Brain microvascular endothelial cell (primary cell): ENCODE results near the gene NUP107.

ENCODE experiments used
- DNase-seq: peaks from one replicate; pipeline ENCODE4 v3.0.0-alpha.2; 2020
- H3K27ac ChIP-seq: fragments of 250-450 bp; sonication (Bioruptor Pico); 2 replicates; pipeline ENCODE4 v1.5.1; 2020; ENCODE audit warnings: mild to moderate bottlenecking, moderate library complexity
- H3K27me3 ChIP-seq: fragments of 250-450 bp; sonication (Bioruptor Pico); replicated peaks from 2 replicates; pipeline ENCODE4 v1.5.1; 2020; ENCODE audit warnings: mild to moderate bottlenecking
- H3K36me3 ChIP-seq: fragments of 250-450 bp; sonication (Bioruptor Pico); replicated peaks from 2 replicates; pipeline ENCODE4 v1.5.1; 2020; ENCODE audit warnings: mild to moderate bottlenecking
- H3K4me3 ChIP-seq: 2 replicates; pipeline ENCODE4 v1.5.1; 2011; ENCODE audit warnings: low read depth, mild to moderate bottlenecking, control low read depth, low read length, moderate library complexity
- CTCF ChIP-seq: IDR thresholded peaks from 2 replicates; pipeline ENCODE4 v1.5.1; 2011; ENCODE audit warnings: low read depth, mild to moderate bottlenecking, moderate library complexity, low read length, control low read depth, inconsistent platforms; ENCODE audit errors: missing control alignments
- in situ Hi-C: cut with HindIII; loops from 2 replicates; pipeline ENCODE4 v1.10.0; 2017; ENCODE audit warnings: low sequenced_read_pairs, low pct_ligation_motif_present

NUP107 gene

GRCh38 chr12:68745376-68745903, 58.7 kb downstream of the NUP107 start:
- no peaks in the 10 kb centered on the region for H3K36me3 ChIP-seq
- in situ Hi-C loops: no loop called here
- DNase-seq: no peak
- TF ChIP-seq CTCF: no peak
- peak overlapping the region; percentile 76 for H3K4me3 ChIP-seq
- no peaks in the 10 kb centered on the region for H3K27me3 ChIP-seq
- H3K27ac ChIP-seq: peak overlapping the region; percentile 69

GRCh38 chr12:68745904-68746571, 59.3 kb downstream of the NUP107 start, which contains the start of gene SLC35E3:
Gene SLC35E3, plus strand, starts transcription at chr12:68746176. Its CDS starts 202 bp downstream, at chr12:68746378.
- H3K27ac ChIP-seq: peak within 1 kb of the TSS; percentile 69
- TF ChIP-seq CTCF: no peak
- H3K36me3 ChIP-seq: no peaks in the 10 kb centered on the region
- no peaks in the 10 kb centered on the region for H3K27me3 ChIP-seq
- in situ Hi-C loops: no loop called here
- DNase-seq: peak; percentile 82
- peak within 1 kb of the TSS; percentile 76 for H3K4me3 ChIP-seq

- Histone ChIP-seq H3K27ac (peak overlapping the region; percentile 69), H3K27me3 (no peaks in the 10 kb centered on the region), H3K4me3 (peak overlapping the region; percentile 76), H3K36me3 (no peaks in the 10 kb centered on the region)
- in situ Hi-C loops: no loop called here
- DNase-seq: peak; percentile 73
- TF ChIP-seq CTCF: no peak
These were observed 59.9 kb downstream of the NUP107 start for GRCh38 chr12:68746572-68747180.

- Histone ChIP-seq H3K27ac (no peak overlapping the region), H3K36me3 (peaks cover 14% of the 10 kb centered on the region), H3K4me3 (no peak overlapping the region), H3K27me3 (no peaks in the 10 kb centered on the region)
- no peak for DNase-seq
- in situ Hi-C loops: no loop called here
- no peak for TF ChIP-seq CTCF
These were observed 62.7 kb downstream of the NUP107 start for GRCh38 chr12:68749443-68749842.

- no peak for TF ChIP-seq CTCF
These were observed 63.1 kb downstream of the NUP107 start for GRCh38 chr12:68749861-68750260.

More at GRCh38 chr12:68749861-68750260, 63.1 kb downstream of the NUP107 start:
- no peak overlapping the region for H3K27ac ChIP-seq
- in situ Hi-C loops: no loop called here
- no peak for DNase-seq
- no peak overlapping the region for H3K4me3 ChIP-seq
- H3K27me3 ChIP-seq: no peaks in the 10 kb centered on the region
- H3K36me3 ChIP-seq: peaks cover 15% of the 10 kb centered on the region
